Activated T-helper 17 cell treated with anti-CD3 and anti-CD28 coated beads, Interleukin-2, amount 50 U/mL, for 72 hours (primary cell): ENCODE results near the gene EEPD1. TPM values are rescaled to one million over a fixed set of nuclear protein-coding genes. Genes with fewer than 3 reads are reported as not detected.
"Not testable (repeated sequence)": the region's sequence is repeated elsewhere in the genome, so short reads cannot be mapped to it uniquely, and the experiment has no call there.

Source experiments
- ATAC-seq: fragments of 150-1000 bp; cut with Tn5 transposase; replicated peaks from 2 replicates; pipeline ENCODE4 v1.10.0; 2021; ENCODE audit warnings: mild to moderate bottlenecking, moderate library complexity
- H3K27ac Mint-ChIP-seq: one replicate; pipeline ENCODE4 v1.8.0; 2022; ENCODE audit warnings: mixed read lengths
- H3K27me3 Mint-ChIP-seq: one replicate; pipeline ENCODE4 v1.8.0; 2022; ENCODE audit warnings: mixed read lengths
- H3K36me3 Mint-ChIP-seq: one replicate; pipeline ENCODE4 v1.8.0; 2022; ENCODE audit warnings: low read depth, mild to moderate bottlenecking, mixed read lengths
- H3K4me1 Mint-ChIP-seq: one replicate; pipeline ENCODE4 v1.8.0; 2022; ENCODE audit warnings: mixed read lengths
- H3K4me3 Mint-ChIP-seq: one replicate; pipeline ENCODE4 v1.8.0; 2022; ENCODE audit warnings: mild to moderate bottlenecking, mixed read lengths
- H3K9me3 Mint-ChIP-seq: one replicate; pipeline ENCODE4 v1.8.0; 2022; ENCODE audit warnings: mixed read lengths
- total RNA-seq, 2 donors: library from RNA; stranded (reverse); gene quantifications; one replicate each; pipeline ENCODE4 v1.2.3, GENCODE V29; 2022

EEPD1 gene
- 1 to 10 TPM in 1 of 2 donors, under 1 TPM in 1; 0.95 to 5.1 TPM for total RNA-seq

DNA sequence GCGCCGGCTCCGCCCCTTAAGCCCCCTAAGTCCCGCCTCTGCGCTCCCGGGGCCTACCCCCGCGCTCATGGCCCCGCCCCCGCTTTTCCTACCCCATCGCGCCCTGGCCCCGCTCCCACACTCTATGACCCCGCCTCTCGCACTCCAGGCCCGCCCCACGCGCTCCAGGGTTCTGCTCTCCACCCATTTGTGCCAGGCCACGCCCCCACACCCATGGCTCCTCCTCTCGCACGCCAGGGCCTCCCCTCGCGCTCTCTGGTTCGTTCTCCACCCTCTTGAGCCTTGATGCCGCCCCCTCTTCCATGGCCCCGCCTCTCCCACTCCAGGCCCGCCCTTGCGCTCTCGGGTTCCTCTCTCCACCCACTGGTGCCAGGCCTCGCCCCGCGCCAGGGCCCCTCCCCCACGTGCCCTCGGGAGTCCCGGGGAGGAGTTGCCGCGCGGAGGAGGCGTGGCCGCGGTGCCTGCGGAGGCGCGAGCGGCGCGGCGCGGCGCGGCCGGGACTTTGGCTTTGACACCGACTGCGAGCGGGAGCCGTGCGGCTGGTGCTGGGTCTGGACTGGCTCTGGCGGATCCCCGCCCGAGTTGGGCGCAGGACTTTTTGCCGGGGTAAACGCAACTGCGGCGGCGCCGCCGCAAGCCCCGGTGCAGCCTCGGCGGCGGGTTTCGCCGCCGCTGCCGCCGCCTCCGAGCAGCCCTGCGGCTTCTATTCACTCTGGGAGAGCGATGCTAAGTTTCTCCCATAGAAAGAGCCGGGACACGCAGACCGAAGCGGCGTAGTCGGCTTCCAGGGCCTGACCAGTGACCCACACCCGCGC is at the start of gene EEPD1:
Gene EEPD1, plus strand, starts transcription at position 499 of the 815 bp plus-strand sequence. CDS start 1,071 bp downstream, outside the sequence.
- H3K36me3 Mint-ChIP-seq, result no peaks in the 10 kb centered on the region
- H3K9me3 Mint-ChIP-seq, result peaks cover 4% of the 10 kb centered on the region
- peak within 1 kb of the TSS; percentile 72 for H3K27ac Mint-ChIP-seq
- H3K4me1 Mint-ChIP-seq, result peaks cover 14% of the 10 kb centered on the region
- no peaks in the 10 kb centered on the region for H3K27me3 Mint-ChIP-seq
- peak; percentile 95 for ATAC-seq
- peak within 1 kb of the TSS; percentile 75 for H3K4me3 Mint-ChIP-seq

DNA sequence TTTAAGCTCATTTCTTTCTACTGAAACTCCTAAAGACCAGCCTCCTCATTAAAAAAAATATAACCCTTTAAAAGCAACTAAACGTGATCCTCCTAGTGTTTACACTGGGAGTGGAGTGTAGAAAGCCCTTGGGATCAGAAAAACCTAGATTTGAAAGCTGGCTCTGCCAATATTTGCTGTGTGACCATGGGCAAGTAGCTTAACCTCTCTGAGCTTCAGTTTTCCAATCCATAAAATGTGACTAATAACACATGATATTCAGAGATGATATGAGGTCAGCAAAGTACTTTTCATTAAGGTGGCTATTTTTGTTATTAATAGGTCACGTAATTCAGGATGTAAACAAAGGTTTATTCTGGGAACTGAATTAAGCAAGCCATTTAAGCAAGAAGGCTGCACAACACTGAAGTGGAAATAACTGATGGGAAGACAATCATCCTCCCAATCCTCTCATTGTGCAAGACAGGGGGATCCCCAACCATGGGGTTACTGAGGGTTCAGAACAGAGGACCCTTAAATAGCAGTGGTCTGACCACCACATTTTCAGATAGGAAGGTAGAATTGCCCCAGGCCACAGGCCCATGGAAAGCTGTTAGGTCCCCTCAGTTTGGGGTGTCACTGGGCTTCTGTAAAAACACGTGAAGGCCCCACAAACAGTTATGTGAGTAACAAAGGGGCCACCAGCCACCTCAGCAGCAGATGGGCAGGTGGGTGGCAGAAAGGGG is 49.1 kb upstream of the EEPD1 start:
- Mint-ChIP-seq H3K36me3 (no peaks in the 10 kb centered on the region), H3K4me3 (no peak overlapping the region), H3K4me1 (no peaks in the 10 kb centered on the region), H3K9me3 (peaks cover 13% of the 10 kb centered on the region), H3K27me3 (peaks cover 3% of the 10 kb centered on the region), H3K27ac (no peak overlapping the region)
- no peak for ATAC-seq

DNA sequence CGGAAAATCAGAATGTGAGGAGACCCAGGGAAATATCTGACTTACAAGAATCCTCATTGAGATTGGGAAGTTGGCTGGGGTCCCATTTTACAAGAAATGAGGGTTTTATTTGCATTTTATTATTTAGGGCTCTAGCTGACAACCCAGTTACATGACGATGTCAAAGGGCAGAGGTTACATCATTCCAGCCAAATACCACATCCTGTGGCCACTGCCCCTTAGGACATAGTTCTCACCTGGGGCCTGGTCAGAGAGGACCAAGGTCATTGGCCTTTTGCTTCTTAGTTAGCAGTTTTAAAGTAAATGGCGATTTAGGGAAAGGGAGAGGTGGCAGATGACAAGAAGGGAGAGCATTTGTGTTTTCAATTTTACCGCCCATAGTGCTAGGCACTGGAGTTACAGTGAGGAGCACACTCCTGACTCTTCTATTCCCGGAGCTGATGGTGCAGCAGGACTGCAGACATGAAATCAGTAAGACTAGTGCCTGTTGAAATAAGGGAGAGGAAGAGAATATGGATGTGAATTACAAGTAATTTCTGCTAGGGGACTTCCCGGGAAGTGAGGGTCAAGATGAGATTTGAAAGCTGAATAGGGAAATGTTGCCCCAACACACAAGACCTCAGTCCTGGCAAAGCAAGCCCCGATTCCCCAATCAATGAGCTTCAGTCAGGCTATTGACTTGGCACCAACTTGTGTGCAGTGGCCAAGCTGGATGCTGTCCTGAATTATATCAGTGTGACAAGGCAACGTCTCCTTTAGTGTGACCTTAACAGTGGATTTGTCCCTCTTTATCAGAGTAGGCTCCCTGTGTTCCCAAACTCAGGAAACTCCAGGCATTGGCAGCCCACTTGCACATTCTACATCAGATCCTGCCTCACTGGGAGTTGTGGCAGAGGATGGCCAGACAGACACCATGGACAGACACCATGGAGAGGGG is 45.8 kb upstream of the EEPD1 start:
- not testable (repeated sequence) for H3K4me3 Mint-ChIP-seq, H3K9me3 Mint-ChIP-seq, H3K27me3 Mint-ChIP-seq, ATAC-seq, H3K27ac Mint-ChIP-seq, H3K36me3 Mint-ChIP-seq, H3K4me1 Mint-ChIP-seq

DNA sequence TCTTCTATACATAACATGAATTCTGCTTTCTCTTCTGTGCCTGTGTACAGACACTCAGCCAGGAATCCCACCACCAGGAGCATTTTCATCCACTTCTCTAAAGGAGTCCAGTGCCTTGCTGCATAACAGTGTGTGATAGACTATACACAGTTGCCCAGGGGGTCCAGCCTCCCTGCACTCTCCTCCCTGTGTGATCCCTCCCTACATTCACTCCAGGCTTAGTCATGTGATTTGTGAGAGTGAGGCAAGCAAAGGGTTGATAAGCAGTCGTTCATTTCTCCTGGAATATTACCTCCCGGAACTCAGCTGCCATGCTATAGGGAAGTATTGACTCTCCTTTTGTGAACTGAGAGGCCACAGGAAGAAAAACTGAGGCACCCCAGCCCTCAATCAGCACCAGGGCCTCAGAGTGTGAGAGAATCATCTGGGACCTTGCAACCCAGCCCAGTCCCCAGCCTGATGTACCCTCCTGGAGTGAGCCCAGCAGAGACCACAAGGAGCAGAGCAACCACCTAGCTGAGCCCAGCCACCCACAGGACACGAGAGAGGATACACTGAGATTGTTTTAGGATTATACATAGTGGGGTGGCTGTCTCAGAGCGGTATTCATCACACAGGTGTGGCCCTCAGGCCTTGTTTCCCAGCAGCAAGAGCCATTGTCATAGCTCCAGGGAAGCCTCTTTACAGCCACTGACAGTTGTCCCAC is 45.0 kb upstream of the EEPD1 start:
- ATAC-seq, result no peak
- no peaks in the 10 kb centered on the region for H3K36me3 Mint-ChIP-seq
- no peaks in the 10 kb centered on the region for H3K4me1 Mint-ChIP-seq

DNA sequence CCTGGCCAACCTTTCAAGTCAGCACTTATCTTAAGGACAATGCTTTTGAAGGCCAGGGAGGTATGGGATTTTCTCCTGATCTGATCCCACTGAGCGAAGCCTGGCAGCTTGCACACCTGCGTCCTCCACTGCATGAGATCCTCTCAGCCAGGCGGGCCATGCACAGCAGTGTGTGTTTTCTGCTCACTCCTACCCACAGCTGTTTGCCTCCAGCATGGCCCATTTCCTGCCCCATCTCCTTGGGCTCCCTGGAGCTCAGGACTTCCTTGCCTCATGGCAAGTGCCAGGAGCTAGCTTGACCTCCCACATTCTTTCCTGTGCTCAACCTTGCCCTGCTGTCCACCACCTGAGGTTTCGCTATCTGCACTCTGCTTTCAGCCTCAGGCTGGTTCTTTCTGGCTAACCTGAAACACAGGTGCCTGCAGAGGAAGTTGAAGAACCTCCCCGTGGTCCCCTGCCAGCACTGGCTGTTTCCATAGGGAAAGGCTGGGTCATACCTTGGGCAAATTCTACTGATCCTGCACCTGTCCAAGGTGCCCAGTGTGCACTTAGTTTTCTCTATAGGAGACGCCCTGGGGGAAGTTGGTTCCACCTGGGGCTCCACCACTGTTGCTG is 43.9 kb upstream of the EEPD1 start:
- Mint-ChIP-seq H3K27me3 (peaks cover 3% of the 10 kb centered on the region), H3K9me3 (peaks cover 3% of the 10 kb centered on the region), H3K36me3 (no peaks in the 10 kb centered on the region), H3K4me1 (no peaks in the 10 kb centered on the region), H3K27ac (no peak overlapping the region), H3K4me3 (no peak overlapping the region)
- no peak for ATAC-seq

More for the DNA sequence above, 45.0 kb upstream of the EEPD1 start:
- peaks cover 3% of the 10 kb centered on the region for H3K27me3 Mint-ChIP-seq
- no peak overlapping the region for H3K4me3 Mint-ChIP-seq
- H3K27ac Mint-ChIP-seq, result no peak overlapping the region
- H3K9me3 Mint-ChIP-seq, result peaks cover 3% of the 10 kb centered on the region

DNA sequence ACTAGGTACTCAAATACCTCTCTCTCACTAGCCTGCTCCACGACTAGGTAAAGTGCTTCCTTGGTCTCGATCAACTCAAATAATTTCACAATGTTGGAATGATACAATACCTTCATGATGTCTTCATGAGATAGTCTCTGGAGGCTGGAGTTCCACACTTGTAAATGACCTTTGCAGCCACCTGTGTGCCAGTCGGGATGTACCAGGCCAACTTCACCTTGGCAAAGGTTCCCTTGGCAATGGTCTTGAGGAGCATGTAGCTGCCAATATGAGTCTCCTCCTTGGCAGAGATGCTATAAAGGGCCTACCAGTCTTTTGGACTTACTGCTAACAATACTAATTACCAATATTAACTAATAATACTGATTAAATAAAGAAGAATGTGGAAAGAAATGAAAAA is 42.5 kb upstream of the EEPD1 start:
- H3K36me3 Mint-ChIP-seq, result no peaks in the 10 kb centered on the region
- no peak for ATAC-seq
- H3K27ac Mint-ChIP-seq, result no peak overlapping the region
- peaks cover 10% of the 10 kb centered on the region for H3K4me1 Mint-ChIP-seq
- H3K27me3 Mint-ChIP-seq, result peaks cover 3% of the 10 kb centered on the region
- H3K9me3 Mint-ChIP-seq, result peaks cover 3% of the 10 kb centered on the region
- H3K4me3 Mint-ChIP-seq, result no peak overlapping the region

DNA sequence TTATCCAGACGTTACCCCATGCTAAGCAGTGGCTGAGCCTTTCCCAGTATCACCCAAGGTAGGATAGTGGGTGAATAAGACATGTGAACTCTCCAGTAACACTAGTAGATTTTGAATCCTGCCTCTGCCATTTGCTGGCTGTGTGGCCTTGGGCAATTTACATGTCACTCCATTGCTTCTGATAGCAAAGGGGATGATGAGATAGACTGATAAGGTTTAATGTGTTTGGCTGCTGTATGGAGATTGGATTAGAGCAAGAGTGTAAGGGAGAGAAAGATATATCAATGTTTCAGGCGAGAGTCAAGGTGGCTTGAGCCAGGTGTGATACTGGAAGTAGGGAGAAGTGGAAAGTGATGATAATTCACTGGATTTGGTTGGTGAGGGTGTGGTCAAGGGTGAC is 40.1 kb upstream of the EEPD1 start:
- no peak for ATAC-seq
- Mint-ChIP-seq H3K27ac (no peak overlapping the region), H3K4me1 (peaks cover 29% of the 10 kb centered on the region), H3K4me3 (no peak overlapping the region), H3K36me3 (no peaks in the 10 kb centered on the region), H3K27me3 (peaks cover 3% of the 10 kb centered on the region), H3K9me3 (peaks cover 3% of the 10 kb centered on the region)

DNA sequence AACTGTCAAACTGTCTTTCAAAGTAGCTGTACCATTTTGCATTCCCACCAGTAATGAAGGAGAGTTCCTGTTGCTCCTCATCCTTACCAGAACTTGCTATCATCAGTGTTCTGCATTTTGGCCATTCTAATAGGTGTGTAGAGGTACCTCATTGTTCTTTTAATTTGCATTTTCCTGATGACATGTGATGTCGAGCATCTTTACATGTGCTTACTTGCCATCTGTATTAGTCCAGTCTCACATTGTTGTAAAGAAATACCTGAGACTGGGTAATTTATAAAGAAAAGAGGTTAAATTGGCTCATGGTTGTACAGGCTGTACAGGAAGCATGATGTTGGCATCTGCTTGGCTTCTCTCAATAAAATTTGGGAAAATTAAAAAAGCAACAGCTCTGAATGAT is 38.7 kb upstream of the EEPD1 start:
- no peak for ATAC-seq
- Mint-ChIP-seq H3K36me3 (no peaks in the 10 kb centered on the region), H3K27me3 (peaks cover 3% of the 10 kb centered on the region), H3K4me3 (no peak overlapping the region), H3K27ac (no peak overlapping the region), H3K4me1 (peaks cover 29% of the 10 kb centered on the region), H3K9me3 (no peaks in the 10 kb centered on the region)

DNA sequence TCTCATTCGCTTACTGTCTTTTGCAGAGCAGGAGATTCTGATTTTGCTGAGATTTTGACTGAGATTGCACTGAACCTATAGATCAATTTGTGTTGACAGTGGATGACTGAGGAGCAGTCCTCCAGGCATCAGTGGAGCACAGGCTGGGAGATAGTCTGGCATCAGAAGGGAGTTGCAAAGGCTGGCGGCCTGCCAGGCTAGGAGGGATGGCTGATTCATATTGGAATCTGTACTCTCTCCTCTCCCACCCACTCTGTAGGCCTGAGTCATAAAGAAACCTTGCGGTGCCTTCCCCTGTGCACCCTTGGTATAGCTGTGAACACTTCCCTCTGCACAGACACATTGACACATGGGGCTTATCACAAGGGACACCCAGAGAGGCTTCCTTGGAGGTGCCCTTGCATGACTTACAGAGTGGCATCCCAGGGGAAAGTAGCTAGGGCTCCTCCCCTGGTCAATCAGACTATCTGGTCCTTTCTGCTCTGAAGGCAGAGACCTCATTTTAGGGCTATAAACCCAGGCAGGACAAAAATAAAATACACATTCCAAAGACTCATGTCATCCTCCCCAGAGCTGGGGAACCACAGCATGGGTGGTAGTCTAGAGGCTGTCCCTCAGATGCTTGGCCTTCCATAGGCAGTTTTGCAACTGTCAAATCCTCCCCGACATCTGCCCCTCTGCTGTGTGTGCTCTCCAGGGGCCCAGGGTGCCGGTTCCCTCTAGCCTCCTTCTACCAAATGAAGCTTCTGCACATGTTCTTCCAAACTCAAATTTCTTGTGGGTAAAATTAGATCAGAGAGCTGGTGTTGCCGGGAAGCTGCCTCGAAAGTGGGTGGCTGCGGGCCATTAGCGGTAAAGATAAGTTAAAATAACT is 37.4 kb upstream of the EEPD1 start:
- Mint-ChIP-seq H3K27ac (peak overlapping the region; percentile 9), H3K4me1 (peaks cover 29% of the 10 kb centered on the region), H3K9me3 (no peaks in the 10 kb centered on the region), H3K27me3 (peaks cover 3% of the 10 kb centered on the region), H3K4me3 (peak overlapping the region; percentile 57), H3K36me3 (no peaks in the 10 kb centered on the region)
- ATAC-seq, result peak; percentile 99

DNA sequence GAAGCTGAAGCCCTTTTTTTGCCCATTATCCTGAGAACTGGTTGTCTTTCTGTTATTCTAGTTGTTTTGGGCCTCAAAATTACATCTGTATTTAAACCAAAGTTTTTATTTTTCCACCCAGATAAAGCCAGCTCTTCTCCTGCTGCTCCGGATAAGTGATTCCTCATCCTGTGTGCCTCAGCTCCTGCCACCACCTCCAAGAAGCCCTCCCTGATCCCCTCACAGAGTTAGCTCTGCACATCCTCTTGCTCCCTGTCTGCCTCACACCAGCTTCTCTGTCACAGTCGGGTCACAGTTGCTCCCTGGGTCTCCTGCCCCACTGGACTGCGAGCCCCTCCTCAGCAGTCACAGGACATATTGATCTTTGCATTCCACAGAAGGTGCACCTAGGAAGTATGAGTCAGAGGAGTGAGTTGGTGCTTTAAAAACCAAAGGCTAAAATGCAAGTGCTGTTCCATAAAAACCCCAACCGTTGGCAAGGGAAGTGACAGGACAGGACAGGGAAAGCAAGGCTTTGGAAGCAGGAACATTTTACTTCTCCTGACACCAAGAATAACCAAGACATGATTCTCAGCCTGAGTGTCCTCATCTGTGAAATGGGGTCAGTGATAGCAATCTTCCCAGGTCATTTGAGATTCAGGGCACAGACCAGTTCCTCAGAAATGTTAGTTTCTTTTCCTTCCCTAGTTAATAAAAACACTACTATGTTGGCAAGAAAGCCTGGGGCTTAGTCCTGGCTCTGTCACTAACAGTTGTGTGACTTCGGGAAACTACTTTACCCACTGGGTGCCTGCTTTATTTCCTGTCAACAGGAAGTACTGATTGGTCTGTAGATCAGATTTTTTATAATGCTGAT is 36.5 kb upstream of the EEPD1 start:
- H3K27ac Mint-ChIP-seq, result peak overlapping the region; percentile 1
- peaks cover 29% of the 10 kb centered on the region for H3K4me1 Mint-ChIP-seq
- H3K36me3 Mint-ChIP-seq, result no peaks in the 10 kb centered on the region
- peaks cover 3% of the 10 kb centered on the region for H3K27me3 Mint-ChIP-seq
- H3K4me3 Mint-ChIP-seq, result peak overlapping the region; percentile 57
- peaks cover 6% of the 10 kb centered on the region for H3K9me3 Mint-ChIP-seq
- peak; percentile 25 for ATAC-seq

DNA sequence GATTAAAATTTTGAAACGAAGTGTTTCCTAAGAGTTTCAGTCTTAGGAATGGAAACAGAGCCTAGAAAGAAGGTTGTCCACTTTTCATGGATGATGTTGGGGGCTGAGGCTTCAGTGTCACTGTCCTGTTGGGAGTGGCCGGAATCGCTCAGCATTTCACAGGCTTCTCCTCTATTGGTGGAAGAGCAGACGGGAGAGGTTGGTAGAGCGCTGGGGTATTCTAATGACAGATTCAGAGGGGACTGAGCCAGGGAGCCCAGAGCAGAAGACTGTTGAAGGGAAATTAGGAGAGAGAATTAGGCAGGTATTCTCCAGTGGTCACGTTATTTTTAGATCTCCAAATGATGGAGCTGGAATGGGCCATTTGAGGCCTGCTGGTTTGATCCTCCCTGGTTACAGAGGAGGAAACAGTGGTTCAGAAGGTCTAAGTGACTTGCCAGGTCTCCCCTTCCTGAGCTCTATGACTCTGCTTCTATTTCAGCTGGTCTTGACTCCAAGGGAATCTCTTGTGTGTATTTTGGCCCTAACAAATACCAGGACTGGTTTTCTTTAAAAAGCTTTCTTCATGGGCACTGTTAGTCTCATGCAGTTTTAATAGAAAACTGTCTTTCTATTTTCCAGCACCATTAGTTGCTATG is 35.7 kb upstream of the EEPD1 start:
- no peaks in the 10 kb centered on the region for H3K36me3 Mint-ChIP-seq
- H3K4me1 Mint-ChIP-seq, result peaks cover 29% of the 10 kb centered on the region
- H3K9me3 Mint-ChIP-seq, result peaks cover 12% of the 10 kb centered on the region
- peak overlapping the region; percentile 1 for H3K27ac Mint-ChIP-seq
- peaks cover 3% of the 10 kb centered on the region for H3K27me3 Mint-ChIP-seq
- ATAC-seq, result no peak
- H3K4me3 Mint-ChIP-seq, result peak overlapping the region; percentile 57

DNA sequence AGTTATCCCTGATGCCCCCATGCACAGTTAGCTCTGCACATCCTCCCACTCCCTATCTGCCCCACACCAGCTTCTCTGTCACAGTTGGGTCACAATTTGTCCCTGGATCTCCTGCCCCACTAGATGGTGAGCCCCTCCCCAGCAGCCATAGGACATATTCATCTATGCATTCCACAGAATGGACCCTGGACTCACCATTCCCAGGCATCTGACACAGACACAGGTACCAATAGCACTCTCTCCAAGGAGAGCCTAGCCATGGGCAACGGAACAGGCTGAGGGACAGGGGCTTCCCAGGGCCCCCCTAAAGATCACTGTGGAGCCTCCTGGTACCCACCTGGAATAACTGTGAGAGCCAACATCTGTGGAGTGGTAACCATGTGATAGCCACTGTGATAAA is 34.7 kb upstream of the EEPD1 start:
- Mint-ChIP-seq H3K9me3 (peaks cover 19% of the 10 kb centered on the region), H3K4me3 (no peak overlapping the region), H3K4me1 (peaks cover 29% of the 10 kb centered on the region), H3K27me3 (no peaks in the 10 kb centered on the region), H3K27ac (no peak overlapping the region), H3K36me3 (no peaks in the 10 kb centered on the region)
- ATAC-seq, result no peak
